Lower leg skin (tissue), 3 donors: Measurements from ENCODE around the gene STARD7.

Experiments used
- POLR2A ChIP-seq, 2 donors: fragments of 450-650 bp; IDR thresholded peaks; one replicate each; pipeline ENCODE4 v1.6.1; 2016 to 2017; ENCODE audit warnings: antibody characterized with exemption in 2 of 2, mild to moderate bottlenecking in 1 of 2, moderate library complexity in 1 of 2
- TF ChIP-seq, protein P1 (sequence below), 3 donors: fragments of 450-650 bp; IDR thresholded peaks; one replicate each; pipeline ENCODE4 v1.5.1; 2016; ENCODE audit warnings: antibody characterized with exemption in 3 of 3, mild to moderate bottlenecking in 3 of 3, moderate library complexity in 2 of 3

DNA sequence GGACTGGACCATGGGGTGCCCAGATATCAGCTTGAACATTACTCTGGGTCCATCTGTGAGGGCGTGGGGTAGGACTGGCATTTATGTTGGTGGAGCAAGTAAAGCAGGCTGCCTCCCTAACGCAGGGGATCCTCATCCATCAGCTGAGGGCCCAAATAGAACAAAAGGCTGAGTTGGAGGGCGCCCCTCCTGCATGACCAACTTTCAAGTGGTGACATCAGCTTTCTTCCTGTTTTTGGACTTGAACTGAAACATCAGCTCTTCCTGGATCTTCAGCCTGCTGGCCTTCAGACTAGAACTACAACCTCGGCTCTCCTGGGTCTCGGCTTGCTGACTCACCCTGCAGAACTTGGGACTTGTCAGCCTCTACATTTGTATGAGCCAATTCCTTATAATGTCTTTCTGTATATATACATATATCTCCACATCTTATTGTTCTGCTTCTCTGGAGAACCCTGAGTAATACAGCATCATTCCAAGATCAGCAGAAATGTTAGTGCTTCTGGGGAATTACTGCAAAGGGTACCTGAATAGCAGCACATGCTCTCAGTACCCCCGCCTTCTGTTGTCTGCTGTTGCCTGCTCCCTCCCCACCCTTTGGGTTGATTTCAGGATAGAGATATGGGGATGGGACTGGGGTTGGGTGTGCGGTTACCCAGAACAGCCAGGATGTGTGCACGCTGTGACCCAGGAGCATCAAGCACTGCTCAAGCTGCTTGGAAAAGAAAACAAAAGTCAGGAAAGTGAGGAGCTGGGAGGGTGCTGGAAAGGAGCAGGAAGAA is 37.2 kb upstream of the STARD7 start:
- TF ChIP-seq, protein P1, sequence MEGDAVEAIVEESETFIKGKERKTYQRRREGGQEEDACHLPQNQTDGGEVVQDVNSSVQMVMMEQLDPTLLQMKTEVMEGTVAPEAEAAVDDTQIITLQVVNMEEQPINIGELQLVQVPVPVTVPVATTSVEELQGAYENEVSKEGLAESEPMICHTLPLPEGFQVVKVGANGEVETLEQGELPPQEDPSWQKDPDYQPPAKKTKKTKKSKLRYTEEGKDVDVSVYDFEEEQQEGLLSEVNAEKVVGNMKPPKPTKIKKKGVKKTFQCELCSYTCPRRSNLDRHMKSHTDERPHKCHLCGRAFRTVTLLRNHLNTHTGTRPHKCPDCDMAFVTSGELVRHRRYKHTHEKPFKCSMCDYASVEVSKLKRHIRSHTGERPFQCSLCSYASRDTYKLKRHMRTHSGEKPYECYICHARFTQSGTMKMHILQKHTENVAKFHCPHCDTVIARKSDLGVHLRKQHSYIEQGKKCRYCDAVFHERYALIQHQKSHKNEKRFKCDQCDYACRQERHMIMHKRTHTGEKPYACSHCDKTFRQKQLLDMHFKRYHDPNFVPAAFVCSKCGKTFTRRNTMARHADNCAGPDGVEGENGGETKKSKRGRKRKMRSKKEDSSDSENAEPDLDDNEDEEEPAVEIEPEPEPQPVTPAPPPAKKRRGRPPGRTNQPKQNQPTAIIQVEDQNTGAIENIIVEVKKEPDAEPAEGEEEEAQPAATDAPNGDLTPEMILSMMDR (IDR thresholded peaks at IDR 0.05) = no peak
- TF ChIP-seq POLR2A (IDR thresholded peaks at IDR 0.05) = no peak
